HepG2 (cell line): ENCODE measurements around the gene CASP3. TPM values are rescaled to one million over a fixed set of nuclear protein-coding genes. Genes with fewer than 3 reads are reported as not detected.

Source experiments
- CEBPB ChIP-seq: IDR thresholded peaks from 2 replicates; pipeline ENCODE4 v1.6.1; 2011; ENCODE audit warnings: low read depth, low read length, improper control_type of control experiment, borderline replicate concordance
- GMEB2 ChIP-seq: IDR thresholded peaks from 2 replicates; pipeline ENCODE4 v1.6.1; 2016; ENCODE audit warnings: missing biosample characterization, missing genetic modification reagents, low read depth
- HMGXB4 ChIP-seq, 2 experiments: sonication (generic) in 1 of 2; formaldehyde crosslinking in 1 of 2; IDR thresholded peaks; 2 replicates each; pipeline versions ENCODE4 v1.4.0 to v1.6.1; 2018 to 2020; ENCODE audit warnings: missing genetic modification reagents in 2 of 2, borderline replicate concordance in 1 of 2, low read depth in 1 of 2, mild to moderate bottlenecking in 1 of 2, missing biosample characterization in 1 of 2
- LCORL ChIP-seq, 2 experiments: fragments of 450-650 bp in 1 of 2; sonication (generic) in 1 of 2; formaldehyde crosslinking in 1 of 2; IDR thresholded peaks; 2 replicates each; pipeline versions ENCODE4 v1.5.0 to v1.6.1; 2017 to 2020; ENCODE audit warnings: antibody characterized with exemption in 1 of 2, missing genetic modification reagents in 1 of 2
- MYC ChIP-seq: sonication (generic); formaldehyde crosslinking; IDR thresholded peaks from 2 replicates; pipeline ENCODE4 v1.9.0; 2021; ENCODE audit warnings: missing genetic modification reagents, borderline replicate concordance
- MZF1 ChIP-seq: sonication (generic); formaldehyde crosslinking; IDR thresholded peaks from 2 replicates; pipeline ENCODE4 v1.8.1; 2023; ENCODE audit warnings: mild to moderate bottlenecking, missing genetic modification reagents, borderline replicate concordance
- NRL ChIP-seq: sonication (generic); formaldehyde crosslinking; IDR thresholded peaks from 2 replicates; pipeline ENCODE4 v1.5.0; 2020; ENCODE audit warnings: missing genetic modification reagents, mild to moderate bottlenecking, moderate library complexity, borderline replicate concordance
- RBFOX2 ChIP-seq: fragments of 200-400 bp; formaldehyde crosslinking; IDR thresholded peaks from 2 replicates; pipeline ENCODE4 v1.6.1; 2017; ENCODE audit warnings: low read depth, mild to moderate bottlenecking, low read length
- SALL1 ChIP-seq: sonication (generic); formaldehyde crosslinking; IDR thresholded peaks from 2 replicates; pipeline ENCODE4 v1.8.0; 2022; ENCODE audit warnings: mild to moderate bottlenecking, missing genetic modification reagents
- SNRNP70 ChIP-seq: fragments of 200-400 bp; formaldehyde crosslinking; IDR thresholded peaks from 2 replicates; pipeline ENCODE4 v1.6.1; 2017; ENCODE audit warnings: mild to moderate bottlenecking, low read depth, low read length, moderate library complexity
- THAP7 ChIP-seq: sonication (generic); formaldehyde crosslinking; IDR thresholded peaks from 2 replicates; pipeline ENCODE4 v1.8.1; 2023; ENCODE audit warnings: mild to moderate bottlenecking, missing genetic modification reagents
- ZBTB21 ChIP-seq: sonication (generic); formaldehyde crosslinking; IDR thresholded peaks from 2 replicates; pipeline ENCODE4 v1.4.0; 2020; ENCODE audit warnings: missing genetic modification reagents
- ZKSCAN5 ChIP-seq: sonication (generic); formaldehyde crosslinking; IDR thresholded peaks from 2 replicates; pipeline ENCODE4 v1.5.1; 2020; ENCODE audit warnings: mild to moderate bottlenecking, missing genetic modification reagents
- ZNF160 ChIP-seq: sonication (generic); formaldehyde crosslinking; IDR thresholded peaks from 2 replicates; pipeline ENCODE4 v1.8.0; 2022; ENCODE audit warnings: mild to moderate bottlenecking, inconsistent platforms, missing genetic modification reagents
- ZNF501 ChIP-seq: sonication (generic); formaldehyde crosslinking; IDR thresholded peaks from 2 replicates; pipeline ENCODE4 v1.5.1; 2020; ENCODE audit warnings: mild to moderate bottlenecking, moderate library complexity, missing genetic modification reagents
- ZNF724P ChIP-seq: sonication (generic); formaldehyde crosslinking; IDR thresholded peaks from 2 replicates; pipeline ENCODE4 v1.8.0; 2022; ENCODE audit warnings: missing genetic modification reagents, borderline replicate concordance
- ZSCAN20 ChIP-seq: sonication (generic); formaldehyde crosslinking; IDR thresholded peaks from 2 replicates; pipeline ENCODE4 v1.4.0; 2020; ENCODE audit warnings: missing genetic modification reagents, mild to moderate bottlenecking, borderline replicate concordance
- polyA plus RNA-seq, 8 experiments: library from polyadenylated mRNA; depleted of rRNA in 3 of 8; stranded (reverse) in 7 of 8; unstranded in 1 of 8; fragments of >200 nt; fragmentation: Illumina TruSeq in 4 of 8; extraction: Trizol in 4 of 8; gene quantifications; 2 replicates each; pipeline versions ENCODE4 v1.2.1 to v1.2.3, GENCODE V29; 2011 to 2016; ENCODE audit warnings: low read depth in 4 of 8, missing spikeins in 1 of 8, mixed read lengths in 1 of 8; ENCODE audit not compliant: insufficient read depth in 1 of 8
- total RNA-seq, 5 experiments: library from RNA; depleted of rRNA; stranded (reverse); fragments of >200 nt; fragmentation: Illumina TruSeq; extraction: Trizol; gene quantifications; 2 replicates each; pipeline ENCODE4 v1.2.3, GENCODE V29; 2016; ENCODE audit warnings: low read depth in 1 of 5
- TF ChIP-seq, protein P1 (sequence below): IDR thresholded peaks from 2 replicates; pipeline ENCODE4 v1.6.1; 2012; ENCODE audit warnings: inconsistent platforms
- TF ChIP-seq, protein P2 (sequence below): sonication (generic); formaldehyde crosslinking; IDR thresholded peaks from 2 replicates; pipeline ENCODE4 v1.4.0; 2020; ENCODE audit warnings: missing genetic modification reagents
- TF ChIP-seq, protein P3 (sequence below): sonication (generic); formaldehyde crosslinking; IDR thresholded peaks from 2 replicates; pipeline ENCODE4 v1.5.1; 2020; ENCODE audit warnings: missing genetic modification reagents, mild to moderate bottlenecking, borderline replicate concordance

Gene CASP3
- total and polyA plus RNA-seq, 2 of the 13 experiments (the other 11 are each of a cell fraction or from before 2014, with no cell fraction given), result 26.0 to 77.8 TPM

DNA sequence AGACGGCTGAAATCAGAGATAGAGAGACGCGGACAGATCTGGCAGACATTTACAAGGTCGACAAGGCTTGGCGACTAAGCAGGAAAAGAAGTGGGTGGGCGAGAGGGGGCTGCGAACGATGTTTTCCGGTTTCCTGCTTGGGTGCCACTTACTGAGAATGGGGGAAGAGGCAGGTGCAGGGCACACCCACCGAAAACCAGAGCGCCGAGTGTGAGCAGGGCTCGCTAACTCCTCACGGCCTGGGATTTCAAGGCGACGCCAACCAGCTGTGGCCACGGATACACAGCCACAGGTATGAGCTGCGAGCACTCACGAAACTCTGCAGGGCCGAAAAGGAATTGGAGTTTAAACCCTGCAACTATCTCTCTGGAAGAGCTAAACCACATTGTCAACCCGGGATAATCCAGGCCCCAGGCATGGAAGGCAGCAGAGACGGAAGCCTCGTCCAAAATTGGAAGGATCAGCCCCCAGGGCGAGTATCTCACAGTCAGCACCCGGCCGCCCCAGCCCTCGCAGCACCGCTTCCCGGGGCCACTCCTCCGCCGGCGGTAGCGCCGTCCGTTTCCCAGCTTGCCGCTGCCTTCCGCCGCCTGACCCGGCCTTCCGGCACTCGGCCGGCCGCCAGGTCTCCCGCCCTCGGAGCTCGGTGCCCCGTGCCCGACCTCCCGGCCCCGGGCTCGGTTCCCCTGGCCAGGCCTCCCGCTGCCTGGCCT is 778 bp downstream of the CASP3 start (continued):
- TF ChIP-seq, protein P1, sequence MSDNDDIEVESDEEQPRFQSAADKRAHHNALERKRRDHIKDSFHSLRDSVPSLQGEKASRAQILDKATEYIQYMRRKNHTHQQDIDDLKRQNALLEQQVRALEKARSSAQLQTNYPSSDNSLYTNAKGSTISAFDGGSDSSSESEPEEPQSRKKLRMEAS, result no peak; the same call in 1 of the 2 replicates
- TF ChIP-seq ZSCAN20 (CRISPR knock-in tag) (peak; percentile 31; the same call in 1 of the 2 replicates), SALL1 (CRISPR knock-in tag) (0 out of 2 replicates have a peak, but pooled peaks have one; percentile 7), GMEB2 (CRISPR knock-in tag) (no peak), ZNF160 (CRISPR knock-in tag) (0 out of 2 replicates have a peak, but pooled peaks have one; percentile 32), ZNF724P (CRISPR knock-in tag) (no peak), MYC (no peak; the same call in 1 of the 2 replicates), ZNF501 (CRISPR knock-in tag) (peak; percentile 15; the same call in 1 of the 2 replicates), CEBPB (no peak), MZF1 (no peak), ZKSCAN5 (CRISPR knock-in tag) (no peak), THAP7 (CRISPR knock-in tag) (no peak), SNRNP70 (no peak), NRL (CRISPR knock-in tag) (peak; percentile 65; the same call in 1 of the 2 replicates), ZBTB21 (CRISPR knock-in tag) (no peak), RBFOX2 (peak; percentile 65; the same call in 1 of the 2 replicates), LCORL (IDR thresholded peaks at IDR 0.05) (no peak), LCORL (CRISPR knock-in tag; IDR thresholded peaks at IDR 0.05) (no peak), HMGXB4 (CRISPR knock-in tag; IDR thresholded peaks at IDR 0.05; ENCODE audit: borderline replicate concordance in 1 of 2, low read depth in 1 of 2) (0 out of 4 replicates have a peak, but pooled peaks have one; percentile 28 to 55)
- TF ChIP-seq, protein P2, sequence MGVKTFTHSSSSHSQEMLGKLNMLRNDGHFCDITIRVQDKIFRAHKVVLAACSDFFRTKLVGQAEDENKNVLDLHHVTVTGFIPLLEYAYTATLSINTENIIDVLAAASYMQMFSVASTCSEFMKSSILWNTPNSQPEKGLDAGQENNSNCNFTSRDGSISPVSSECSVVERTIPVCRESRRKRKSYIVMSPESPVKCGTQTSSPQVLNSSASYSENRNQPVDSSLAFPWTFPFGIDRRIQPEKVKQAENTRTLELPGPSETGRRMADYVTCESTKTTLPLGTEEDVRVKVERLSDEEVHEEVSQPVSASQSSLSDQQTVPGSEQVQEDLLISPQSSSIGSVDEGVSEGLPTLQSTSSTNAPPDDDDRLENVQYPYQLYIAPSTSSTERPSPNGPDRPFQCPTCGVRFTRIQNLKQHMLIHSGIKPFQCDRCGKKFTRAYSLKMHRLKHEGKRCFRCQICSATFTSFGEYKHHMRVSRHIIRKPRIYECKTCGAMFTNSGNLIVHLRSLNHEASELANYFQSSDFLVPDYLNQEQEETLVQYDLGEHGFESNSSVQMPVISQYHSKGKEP (CRISPR knock-in tag), result no peak
- TF ChIP-seq, protein P3, sequence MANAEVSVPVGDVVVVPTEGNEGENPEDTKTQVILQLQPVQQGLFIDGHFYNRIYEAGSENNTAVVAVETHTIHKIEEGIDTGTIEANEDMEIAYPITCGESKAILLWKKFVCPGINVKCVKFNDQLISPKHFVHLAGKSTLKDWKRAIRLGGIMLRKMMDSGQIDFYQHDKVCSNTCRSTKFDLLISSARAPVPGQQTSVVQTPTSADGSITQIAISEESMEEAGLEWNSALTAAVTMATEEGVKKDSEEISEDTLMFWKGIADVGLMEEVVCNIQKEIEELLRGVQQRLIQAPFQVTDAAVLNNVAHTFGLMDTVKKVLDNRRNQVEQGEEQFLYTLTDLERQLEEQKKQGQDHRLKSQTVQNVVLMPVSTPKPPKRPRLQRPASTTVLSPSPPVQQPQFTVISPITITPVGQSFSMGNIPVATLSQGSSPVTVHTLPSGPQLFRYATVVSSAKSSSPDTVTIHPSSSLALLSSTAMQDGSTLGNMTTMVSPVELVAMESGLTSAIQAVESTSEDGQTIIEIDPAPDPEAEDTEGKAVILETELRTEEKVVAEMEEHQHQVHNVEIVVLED (CRISPR knock-in tag), result 0 out of 2 replicates have a peak, but pooled peaks have one; percentile 18
